IPS DF 19.7 (cell line): Measurements from ENCODE around the gene TCF4.

ENCODE experiments used
- DNase-seq: peaks from one replicate; pipeline ENCODE4 v3.0.0-alpha.2; 2013; ENCODE audit warnings: low read depth, low spot score

TCF4 gene

DNA sequence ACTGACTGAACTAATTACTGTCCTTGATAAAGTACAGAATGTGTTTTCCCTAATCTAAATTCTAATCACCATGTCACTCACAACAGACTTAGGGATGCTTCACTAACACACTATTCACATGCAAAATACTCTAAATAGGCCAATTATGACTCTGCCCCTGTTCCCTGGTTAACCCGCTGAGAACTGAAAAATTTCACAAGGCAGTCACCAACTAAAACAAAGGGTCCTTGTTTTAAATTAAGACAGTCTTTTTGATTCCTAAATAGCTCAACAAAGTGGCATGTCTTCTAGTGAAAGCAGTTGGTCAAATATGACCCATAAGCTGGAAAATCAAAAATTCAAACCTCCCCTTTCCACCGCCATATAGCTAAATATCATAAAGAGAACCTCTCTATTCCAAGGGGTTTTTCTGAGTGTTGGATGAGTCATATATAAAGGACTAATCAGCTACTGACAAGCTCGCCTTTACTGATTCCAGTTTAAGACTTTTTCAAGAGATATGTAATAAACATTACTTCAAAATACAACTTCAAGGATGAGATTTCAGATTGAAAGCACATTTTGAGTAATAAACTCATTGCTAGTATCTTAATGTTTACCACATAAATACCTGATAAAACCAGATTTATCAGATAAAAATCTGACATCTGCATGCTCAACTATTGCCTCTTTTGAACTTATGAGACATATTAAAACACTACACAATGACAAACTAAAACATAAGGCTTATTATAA lies 235.8 kb downstream of the TCF4 start:
- peak; percentile 17 for DNase-seq

DNA sequence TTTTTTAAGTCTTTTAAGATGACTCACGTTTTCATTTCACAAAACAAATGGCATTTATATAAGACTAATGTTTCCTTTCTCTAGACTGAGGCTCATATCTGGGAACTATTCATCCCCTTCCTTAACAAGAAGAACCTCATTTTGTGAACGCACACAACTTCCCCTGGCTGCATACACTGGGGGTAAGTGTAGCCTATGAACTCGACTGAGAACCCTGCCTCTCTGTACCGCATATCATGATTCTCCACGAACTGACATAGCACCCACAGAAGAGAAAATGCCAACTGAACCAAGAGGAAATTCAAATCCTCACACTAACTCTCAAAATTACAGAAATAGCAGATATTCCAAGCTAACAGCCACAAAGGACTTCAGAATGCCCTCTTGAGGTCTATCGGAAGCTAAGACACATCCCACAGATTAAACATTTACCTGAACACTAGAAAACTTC lies 236.7 kb downstream of the TCF4 start:
- no peak for DNase-seq

DNA sequence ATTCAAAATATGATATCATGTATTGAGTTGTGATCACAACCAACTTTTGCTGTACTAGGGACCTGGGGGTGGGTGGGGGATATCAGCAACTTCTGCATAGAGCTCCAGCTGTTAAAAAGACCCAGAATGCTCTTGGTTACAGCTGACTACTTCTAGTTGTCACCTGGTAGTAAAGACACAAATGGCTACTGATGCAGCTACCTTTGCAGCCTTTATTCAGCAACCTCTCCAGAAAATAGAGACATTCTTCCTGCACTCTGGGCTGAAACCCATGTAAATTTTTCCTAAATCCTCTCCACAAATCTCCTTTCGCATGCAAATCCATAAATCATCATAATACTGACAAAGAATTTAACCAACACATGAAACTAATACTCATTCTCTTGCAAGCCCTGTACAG lies 238.3 kb downstream of the TCF4 start:
- peak; percentile 33 for DNase-seq

DNA sequence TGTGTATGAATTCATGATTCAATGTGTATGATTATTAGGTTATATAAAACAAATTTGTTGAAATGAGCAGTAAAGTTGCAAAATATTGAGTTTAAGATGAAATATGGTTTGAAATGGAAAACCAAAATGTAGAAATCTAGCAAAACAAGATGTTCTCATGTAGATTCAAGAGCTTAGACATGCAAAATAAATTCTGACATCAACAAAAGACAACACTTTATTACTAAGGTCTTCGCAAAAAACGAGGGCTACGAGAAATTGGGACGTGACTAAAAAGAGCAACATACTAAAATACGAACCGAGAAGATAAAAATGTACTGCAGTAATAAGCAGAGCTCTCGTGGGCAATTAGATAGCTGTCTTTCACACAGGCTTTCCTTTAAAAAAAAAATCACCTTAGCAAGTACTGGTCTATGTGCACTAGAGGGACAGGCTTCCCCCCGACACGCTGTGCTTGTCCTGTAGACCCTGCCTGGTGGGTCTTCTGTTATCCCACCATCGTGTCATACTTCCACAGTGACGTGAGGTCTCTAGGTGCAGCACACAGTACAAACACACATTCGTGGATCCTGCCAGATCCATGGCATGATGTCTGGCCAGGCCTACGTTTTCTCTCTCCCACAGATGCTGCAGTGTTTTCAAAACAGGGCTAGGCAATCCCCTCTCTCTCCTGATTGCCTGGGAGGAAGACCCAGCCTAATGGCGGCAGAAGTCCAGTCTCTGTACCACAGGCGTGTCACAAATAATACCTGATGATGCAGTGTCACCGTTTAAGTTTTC lies 240.8 kb downstream of the TCF4 start:
- DNase-seq: no peak

DNA sequence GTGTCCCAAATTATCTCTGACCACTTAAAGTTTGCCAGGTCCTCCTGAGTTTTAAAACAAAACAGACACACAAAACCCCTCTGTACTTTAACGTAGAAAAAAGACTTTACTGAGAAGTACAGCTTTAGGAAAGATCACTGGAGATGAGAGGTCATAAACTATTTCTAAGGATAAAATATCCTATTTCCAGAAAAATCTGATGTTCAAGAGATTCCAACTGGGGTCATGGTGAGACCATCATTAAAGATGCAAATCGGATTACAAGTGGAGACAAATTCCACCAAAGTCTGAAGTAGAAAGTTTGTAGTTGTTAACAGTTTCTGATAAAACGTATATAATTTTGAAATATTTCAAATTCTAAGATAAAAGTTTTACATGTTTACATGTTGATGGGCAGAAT lies 241.6 kb downstream of the TCF4 start:
- no peak for DNase-seq

DNA sequence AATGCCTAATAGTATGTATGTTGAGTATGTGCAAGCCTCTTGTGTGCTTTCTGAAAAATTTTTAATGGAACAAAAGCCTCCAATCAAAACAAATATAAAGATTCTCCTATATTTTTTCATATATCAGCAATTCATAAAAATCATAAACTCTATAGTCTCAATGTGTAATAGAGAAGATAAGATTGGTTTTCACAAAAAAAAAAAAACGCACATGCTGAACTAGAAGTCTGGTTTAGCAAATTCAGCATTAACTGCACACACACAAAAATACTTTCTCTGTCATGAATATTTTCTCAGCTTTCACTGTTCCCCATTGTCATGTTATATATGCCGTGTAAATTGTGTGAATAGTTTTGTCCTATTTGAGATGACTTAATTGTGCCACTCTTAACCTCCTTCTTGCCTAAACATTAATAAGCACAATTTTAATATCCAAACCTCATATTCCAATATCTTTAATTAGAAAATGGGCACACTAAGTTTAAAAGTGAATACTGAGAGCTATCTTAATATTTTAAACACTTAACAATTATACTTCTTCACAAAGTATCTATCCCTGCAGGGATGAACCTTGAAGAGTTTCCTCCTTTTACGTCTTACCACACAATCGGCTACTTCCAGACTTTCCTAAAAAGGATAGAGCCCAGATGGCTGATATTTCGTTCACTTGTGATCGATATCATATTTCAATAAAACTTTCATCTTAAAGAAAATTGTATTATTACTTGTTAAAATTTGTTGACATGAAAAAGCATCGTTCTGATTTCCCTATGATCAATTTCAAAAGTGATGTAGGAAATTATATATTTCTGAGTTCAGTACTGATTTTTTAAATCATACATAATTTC lies 242.7 kb downstream of the TCF4 start:
- no peak for DNase-seq

DNA sequence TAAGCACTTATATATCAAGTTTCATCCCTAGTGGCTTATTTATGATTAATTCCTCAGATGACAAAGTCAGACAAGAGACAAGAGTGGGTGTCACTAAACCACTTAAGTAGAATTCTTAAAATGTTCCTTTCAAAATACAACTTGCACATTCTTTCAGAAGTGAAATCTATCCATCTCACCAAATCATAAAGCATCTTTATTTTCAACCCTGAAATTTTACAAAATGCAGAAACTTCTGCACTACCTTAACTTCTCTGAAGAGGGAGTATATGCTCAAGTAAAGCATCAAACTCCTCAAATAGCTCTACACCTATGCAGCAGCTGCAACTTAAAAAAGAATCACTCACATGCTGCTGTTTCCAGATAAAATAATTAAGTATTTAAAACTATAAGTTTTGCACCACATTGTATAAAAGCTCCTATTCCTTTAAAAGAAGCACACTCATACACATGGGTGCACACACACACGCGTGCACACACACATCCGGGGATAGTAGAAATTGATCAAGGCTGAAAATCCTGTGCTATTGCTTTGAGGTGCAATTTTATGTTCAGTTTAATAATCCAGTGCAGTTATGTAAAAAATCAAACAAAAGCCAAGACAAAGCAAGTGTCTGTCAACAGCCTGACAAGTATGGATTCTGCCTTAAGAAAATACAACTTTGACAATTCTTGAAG lies 244.5 kb downstream of the TCF4 start:
- no peak for DNase-seq

- no peak for DNase-seq
These were observed 247.0 kb downstream of the TCF4 start for GRCh38 chr18:55340998-55341397.

DNA sequence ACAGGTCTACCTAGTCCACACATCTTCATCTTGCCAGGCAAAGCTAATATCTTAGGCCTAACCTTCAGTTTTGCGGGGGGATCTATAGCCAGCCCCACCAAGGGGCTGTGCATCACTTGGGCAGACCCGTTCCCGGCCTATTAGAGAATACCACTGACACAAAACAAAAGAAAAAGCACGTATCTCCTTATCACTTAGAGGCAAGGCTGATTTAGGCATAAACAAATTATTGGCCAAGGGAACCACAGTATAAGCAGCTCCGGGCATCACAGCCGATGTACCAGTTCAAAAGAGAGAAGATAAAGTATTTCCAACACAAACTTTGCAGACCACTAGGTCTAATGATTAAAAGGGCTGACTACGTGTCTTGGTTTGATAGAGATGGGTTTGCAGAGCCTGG lies 248.0 kb downstream of the TCF4 start:
- no peak for DNase-seq

- no peak for DNase-seq
These were observed 248.9 kb downstream of the TCF4 start for GRCh38 chr18:55338978-55339650.

GRCh38 chr18:55337908-55338521 lies 250.0 kb downstream of the TCF4 start:
- DNase-seq: no peak

DNA sequence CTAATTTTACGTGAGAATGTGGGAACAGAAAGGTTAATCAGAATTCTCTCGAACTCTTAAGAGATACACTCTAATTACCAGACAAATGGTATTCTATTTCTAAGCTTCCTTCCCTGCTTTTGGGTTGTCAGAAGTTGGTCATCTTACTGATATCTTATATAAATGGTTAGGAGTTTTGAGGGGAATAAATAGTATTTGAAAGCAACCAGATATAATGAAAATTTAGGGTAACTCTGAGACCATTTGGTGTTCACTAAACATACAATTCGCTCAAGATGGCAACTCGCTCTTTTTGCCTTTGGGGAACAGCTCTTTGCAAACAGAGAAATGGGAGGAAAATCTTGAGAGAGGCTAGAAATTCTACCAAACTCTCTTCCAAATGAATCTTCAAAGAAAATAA lies 250.9 kb downstream of the TCF4 start:
- DNase-seq: no peak

- no peak for DNase-seq
These were observed 251.4 kb downstream of the TCF4 start for GRCh38 chr18:55336438-55337100.

DNA sequence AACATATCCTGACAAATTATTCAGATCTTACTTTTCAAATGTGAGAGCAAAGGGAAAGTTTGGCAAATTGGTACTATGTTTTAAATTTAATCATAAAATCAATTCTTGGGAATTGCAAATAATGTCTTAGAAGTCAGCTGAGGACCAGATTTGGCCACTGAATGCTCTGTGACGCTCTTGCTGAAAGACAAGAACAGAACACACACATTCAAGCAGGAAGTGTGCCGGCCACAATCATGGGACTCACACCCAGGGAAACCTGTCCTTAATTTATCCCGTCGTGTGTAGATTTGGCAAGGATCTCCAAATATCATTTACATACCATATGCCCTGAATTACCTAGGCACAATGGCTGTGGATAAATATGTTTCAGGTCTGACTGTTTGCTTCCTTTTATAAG lies 253.1 kb downstream of the TCF4 start:
- DNase-seq: no peak

DNA sequence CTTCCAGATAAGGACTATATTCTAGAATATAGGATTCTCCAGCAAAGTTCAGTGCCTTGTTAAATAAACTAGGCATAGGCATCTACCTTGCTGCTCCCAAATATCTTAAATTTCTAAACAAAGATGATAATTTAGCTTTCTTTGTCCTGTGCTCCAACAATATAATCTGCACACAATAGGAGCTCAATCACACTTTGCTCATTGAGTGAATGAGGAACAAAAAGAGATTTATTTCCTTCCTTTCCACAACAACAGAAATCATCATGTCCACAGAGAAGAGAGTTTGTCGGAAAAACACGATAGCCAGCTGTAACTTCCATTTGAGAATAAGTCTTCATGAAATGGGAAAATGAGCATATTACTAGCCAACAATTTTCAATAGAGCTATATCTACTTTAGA lies 256.7 kb downstream of the TCF4 start:
- no peak for DNase-seq

- DNase-seq: no peak
These were observed 259.7 kb downstream of the TCF4 start for GRCh38 chr18:55328301-55328700.

DNA sequence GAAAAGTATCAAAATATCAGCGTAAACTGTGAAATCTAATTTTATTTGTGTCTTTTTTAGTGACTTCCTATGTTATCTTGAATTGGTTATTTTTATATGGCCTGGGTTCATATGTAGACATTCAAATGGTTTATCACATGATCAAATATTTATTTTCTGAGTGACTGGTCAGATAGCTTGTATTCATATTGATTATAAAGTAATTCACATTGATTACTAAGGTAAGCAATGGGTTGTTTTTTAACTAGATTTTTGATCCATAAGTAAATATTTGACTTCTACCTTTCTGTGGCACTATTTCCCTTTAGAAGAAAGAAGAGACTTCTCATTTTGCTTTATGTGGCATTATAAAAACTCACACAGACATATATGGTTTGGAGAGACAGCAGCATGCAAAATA lies 260.5 kb downstream of the TCF4 start:
- DNase-seq: no peak

- no peak for DNase-seq
These were observed 261.9 kb downstream of the TCF4 start for GRCh38 chr18:55326134-55326533.

- no peak for DNase-seq
These were observed 263.8 kb downstream of the TCF4 start for GRCh38 chr18:55324166-55324565.
